ENCODE results near the gene MT2A.

DNA sequence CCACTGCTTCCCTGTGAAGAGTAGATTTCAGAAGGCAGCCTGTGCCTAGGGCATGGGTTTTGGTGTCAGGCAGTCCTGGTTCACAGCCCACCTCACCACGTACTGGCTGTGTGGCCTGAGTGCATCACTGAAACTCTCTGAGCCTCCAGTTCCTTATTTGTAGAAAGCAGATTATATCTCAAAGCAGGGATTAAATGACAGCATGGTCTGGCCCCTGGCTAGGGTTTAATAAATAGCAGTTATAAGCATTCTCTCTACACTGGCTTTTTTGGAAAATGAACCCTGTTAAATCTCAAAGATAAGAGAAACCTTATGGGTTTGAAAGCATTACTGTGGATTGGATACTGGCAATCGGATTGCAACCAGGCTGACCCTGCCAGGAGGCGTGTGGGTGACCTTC lies 21.1 kb downstream of the MT2A start:
- TF ChIP-seq CTCF (IDR thresholded peaks at IDR 0.05 in 4 of 5, conservative IDR thresholded peaks at IDR 0.05 in 1 of 5): no peak
- TF ChIP-seq POLR2A (IDR thresholded peaks at IDR 0.05): no peak

Measured in gastrocnemius medialis (tissue), 4 donors.